SIG-M5 (cell line): ENCODE data around the gene MED4.

ENCODE experiments used
- DNase-seq: peaks from one replicate; lab custom pipeline; 2025; lab: John Stamatoyannopoulos, UW

MED4 gene, protein sequence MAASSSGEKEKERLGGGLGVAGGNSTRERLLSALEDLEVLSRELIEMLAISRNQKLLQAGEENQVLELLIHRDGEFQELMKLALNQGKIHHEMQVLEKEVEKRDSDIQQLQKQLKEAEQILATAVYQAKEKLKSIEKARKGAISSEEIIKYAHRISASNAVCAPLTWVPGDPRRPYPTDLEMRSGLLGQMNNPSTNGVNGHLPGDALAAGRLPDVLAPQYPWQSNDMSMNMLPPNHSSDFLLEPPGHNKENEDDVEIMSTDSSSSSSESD

GRCh38 chr13:48094781-48095502 is at the start of gene MED4:
MED4 (minus strand) TSS chr13:48095104; CDS start chr13:48095078, 26 bp downstream.
- peak; percentile 58 for DNase-seq

- DNase-seq = peak; percentile 28
Observed at GRCh38 chr13:48144413-48145035, 49.6 kb upstream of the MED4 start.

DNA sequence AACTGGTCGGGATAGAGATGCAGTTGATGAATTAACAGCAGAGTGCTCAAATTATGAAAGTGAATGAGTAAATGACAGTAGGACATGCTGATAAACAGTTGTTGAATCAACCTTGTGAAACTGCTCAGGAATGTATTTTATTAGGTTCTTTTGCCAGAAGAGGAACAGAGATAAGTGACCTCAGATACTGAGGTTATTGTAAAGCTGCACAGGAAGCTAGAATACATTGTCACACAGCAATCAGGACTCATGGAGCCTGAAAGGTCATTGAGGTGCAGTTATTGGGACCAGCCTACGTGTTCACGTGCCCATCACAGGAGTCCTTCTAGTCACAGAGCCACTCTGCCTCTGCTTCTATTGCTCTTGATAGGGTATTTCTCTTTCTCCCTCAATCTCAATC is 47.5 kb upstream of the MED4 start:
- DNase-seq = peak; percentile 30

DNA sequence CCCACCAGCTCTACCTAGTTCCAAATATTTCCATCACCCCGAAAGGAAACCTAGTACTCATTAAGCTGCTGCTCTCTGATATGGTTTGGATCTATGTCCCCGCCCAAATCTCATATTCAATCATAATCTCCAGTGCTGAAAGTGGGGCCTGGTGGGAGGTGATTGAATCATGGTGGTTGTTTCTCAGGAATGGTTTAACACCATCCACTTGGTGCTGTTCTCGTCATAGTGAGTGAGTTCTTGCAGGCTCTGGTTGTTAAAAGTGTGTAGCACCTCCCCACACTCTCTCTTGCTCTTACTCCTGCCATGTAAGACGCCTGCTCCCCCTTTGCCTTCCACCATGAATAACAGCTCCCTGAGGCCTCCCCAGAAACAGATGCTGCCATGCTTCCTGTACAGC is 43.4 kb upstream of the MED4 start:
- DNase-seq = no peak

DNA sequence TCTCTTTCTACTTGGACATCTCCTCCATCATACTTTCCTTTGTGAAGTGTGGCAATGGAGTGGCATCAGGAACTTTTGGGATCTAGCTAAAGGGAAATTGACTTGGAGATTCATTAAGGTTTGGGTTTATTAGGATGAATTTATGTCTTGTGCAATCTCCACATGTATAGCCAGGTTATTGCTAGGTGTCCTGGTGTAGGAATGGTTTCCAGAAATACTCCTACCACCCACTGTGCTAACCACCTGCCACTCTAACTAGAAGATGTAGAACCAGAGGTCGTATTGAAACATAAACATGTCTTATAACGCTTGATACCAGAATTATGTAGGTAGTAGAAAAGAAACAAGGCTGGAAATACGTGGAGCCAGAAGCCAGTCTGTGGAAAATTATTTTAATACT is 38.1 kb upstream of the MED4 start:
- no peak for DNase-seq

- no peak for DNase-seq
Observed at GRCh38 chr13:48131533-48131932, 36.6 kb upstream of the MED4 start.

- DNase-seq = no peak
Observed at GRCh38 chr13:48126944-48127830, 32.3 kb upstream of the MED4 start.

GRCh38 chr13:48125794-48126228 is 30.9 kb upstream of the MED4 start:
- DNase-seq = no peak

DNA sequence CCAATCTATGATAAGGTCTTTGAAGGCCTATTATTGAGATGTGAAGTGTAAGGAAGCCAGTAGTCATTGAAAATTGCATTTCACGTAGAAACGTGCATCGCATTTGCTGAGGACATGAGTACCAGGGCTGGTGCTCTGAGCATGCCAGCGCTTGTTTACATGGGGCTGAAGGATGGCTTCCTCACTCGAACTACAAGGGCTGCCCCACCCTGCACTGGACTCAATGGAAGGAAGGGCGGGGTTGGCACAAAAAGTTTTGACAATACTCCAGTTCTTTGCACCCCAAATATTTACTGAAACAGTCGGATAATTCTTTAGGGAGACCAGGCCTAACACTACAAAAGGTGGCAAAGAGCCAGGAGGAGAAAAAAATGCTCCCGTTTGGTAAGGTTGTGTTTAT is 28.9 kb upstream of the MED4 start:
- no peak for DNase-seq

GRCh38 chr13:48121733-48122132 is 26.8 kb upstream of the MED4 start:
- no peak for DNase-seq

- no peak for DNase-seq
Observed at GRCh38 chr13:48120241-48120640, 25.3 kb upstream of the MED4 start.

DNA sequence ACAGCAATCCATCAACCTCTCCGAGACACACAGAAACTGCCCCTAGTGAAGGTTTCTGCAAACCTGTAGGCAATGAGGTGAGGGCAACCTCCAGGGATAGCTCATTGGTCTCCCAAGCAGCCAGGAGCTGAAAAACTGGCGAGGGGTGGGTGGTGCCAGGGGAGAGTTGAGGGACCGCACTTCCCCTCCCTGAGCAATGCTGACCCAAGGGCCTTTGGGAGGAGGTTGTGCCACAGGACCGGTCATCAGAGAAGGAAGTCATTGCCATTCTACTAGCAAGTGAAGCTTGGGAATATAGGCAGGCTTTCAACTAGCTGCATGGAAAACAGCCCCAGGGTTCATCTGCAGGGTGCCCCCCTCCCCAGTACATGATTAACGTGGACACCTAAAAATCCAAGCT is 23.1 kb upstream of the MED4 start:
- DNase-seq = no peak

DNA sequence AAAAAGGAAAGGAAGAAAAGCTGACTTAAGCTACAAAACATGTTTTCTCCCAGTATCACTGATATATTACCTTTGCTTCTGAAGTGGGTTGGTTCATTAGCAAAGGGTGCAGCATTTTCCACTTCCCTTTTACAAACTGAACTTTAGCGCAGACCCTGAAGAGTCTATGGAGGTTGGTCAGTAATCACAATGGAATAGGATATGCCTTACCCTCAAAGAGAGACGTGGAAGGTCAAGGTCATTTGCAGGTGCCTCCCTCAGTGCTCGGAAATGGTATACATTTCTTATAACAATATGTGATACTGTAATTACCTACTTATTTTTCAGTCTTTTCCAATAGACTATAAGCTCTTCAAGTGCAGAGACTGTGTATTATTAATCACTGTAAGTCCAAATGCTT is 21.9 kb upstream of the MED4 start:
- DNase-seq = no peak

- no peak for DNase-seq
Observed at GRCh38 chr13:48113756-48114130, 18.8 kb upstream of the MED4 start.

DNA sequence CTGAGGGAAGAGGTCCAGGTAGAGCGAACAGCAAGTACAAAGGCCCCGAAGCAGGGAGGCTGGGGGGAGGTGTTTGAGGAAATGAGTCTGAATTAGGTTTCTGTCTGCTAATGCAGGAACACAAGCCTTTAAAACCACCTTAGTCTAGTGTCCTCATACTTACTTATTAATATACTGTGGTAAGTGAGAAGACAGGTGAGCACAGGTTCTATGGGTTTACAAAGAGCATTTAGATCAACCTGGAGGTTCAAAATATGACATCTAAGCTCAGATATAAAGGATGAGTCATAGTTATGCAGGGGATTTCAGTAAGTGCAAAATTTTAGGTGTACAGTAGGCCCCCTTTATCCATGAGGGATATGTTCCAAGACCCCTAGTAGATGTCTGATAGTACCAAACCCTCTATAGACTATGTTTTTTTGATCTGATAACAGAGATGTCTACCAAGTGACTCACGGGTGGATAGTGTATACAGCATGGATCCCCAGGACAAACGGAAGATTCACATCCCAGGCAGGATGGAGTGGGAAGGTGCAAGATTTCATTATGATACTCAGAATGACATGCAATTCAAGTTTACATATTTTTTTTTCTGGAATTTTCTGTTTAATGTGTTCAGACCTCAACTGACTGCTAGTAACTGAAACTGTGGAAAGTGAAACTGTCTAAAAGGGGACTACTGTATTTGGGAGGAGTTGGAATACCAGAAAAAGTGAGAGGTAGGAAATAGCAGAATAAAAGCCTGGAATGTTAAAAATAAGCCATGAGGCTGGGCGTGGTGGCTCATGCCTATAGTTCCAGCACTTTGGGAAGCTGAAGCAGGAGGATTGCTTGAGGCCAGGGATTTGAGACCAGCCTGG is 18.2 kb upstream of the MED4 start:
- no peak for DNase-seq

- no peak for DNase-seq
Observed at GRCh38 chr13:48110931-48111721, 16.2 kb upstream of the MED4 start.

GRCh38 chr13:48110132-48110868 is 15.4 kb upstream of the MED4 start:
- DNase-seq = no peak

- DNase-seq = no peak
Observed at GRCh38 chr13:48108106-48108505, 13.2 kb upstream of the MED4 start.

DNA sequence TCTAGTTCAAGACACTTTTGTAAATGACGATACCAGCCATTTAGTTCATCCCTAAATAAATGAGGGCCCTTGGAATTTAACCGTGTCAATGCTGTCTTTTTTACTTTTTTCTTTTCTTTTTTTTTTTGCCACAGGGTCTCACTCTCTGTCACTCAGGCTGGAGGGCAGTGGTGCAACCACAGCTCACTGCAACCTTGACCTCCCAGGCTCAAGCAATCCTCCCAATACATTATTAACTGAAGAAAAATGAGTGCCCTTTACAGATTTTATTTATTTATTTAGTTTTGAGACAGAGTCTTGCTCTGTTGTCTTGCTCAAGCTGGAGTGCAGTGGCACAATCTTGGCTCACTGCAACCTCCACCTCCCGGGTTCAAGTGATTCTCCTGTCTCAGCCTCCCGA is 2.9 kb upstream of the MED4 start:
- no peak for DNase-seq

DNA sequence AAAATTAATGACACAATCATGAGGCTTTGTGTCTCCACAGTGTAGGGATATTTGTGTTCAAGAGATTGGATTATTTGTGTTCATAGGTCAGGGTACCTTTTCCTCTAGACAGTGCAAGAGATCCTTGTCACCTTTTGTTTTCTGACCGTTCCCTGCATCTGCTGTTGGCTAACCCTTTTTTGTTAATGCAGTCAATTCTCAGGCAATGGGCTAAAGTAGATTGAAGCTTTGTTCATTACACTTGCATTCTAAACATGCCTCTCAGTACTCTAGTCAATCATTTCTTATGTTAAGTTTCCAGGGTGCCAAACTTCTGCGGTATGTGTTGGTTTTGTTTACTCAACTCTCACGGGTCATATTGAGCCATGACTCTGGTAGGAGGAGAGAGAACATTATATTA is 1.8 kb upstream of the MED4 start:
- no peak for DNase-seq
